ENCODE results near the gene FGF14. TPM values are rescaled to one million over a fixed set of nuclear protein-coding genes. Genes with fewer than 3 reads are reported as not detected.

The FGF14 gene
- total RNA-seq, 4 donors from 2014 or later = 0.12 to 3.5 (median 1.3) TPM

DNA sequence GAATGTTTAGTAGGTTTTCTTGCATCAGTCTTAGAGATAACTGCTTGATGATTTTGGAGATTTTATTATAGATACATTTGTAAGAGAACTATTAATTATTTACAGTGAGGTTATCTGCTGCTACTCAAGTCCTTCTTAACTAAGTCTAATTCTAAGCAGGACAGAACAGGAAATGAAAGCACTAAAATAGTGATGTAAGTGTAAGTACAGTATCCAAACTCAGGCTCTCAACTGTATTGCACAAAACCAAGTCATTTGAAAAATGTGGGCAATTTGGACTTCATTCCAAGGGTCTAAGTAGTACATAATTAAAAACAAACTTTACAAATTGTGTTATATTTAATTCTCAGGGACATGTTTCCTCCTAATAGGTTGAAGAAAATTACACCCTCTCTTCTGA is 532.3 kb downstream of the FGF14 start:
- TF ChIP-seq, protein P1, sequence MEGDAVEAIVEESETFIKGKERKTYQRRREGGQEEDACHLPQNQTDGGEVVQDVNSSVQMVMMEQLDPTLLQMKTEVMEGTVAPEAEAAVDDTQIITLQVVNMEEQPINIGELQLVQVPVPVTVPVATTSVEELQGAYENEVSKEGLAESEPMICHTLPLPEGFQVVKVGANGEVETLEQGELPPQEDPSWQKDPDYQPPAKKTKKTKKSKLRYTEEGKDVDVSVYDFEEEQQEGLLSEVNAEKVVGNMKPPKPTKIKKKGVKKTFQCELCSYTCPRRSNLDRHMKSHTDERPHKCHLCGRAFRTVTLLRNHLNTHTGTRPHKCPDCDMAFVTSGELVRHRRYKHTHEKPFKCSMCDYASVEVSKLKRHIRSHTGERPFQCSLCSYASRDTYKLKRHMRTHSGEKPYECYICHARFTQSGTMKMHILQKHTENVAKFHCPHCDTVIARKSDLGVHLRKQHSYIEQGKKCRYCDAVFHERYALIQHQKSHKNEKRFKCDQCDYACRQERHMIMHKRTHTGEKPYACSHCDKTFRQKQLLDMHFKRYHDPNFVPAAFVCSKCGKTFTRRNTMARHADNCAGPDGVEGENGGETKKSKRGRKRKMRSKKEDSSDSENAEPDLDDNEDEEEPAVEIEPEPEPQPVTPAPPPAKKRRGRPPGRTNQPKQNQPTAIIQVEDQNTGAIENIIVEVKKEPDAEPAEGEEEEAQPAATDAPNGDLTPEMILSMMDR (IDR thresholded peaks at IDR 0.05) = no peak
- no peak for DNase-seq (ENCODE audit: low spot score)

DNA sequence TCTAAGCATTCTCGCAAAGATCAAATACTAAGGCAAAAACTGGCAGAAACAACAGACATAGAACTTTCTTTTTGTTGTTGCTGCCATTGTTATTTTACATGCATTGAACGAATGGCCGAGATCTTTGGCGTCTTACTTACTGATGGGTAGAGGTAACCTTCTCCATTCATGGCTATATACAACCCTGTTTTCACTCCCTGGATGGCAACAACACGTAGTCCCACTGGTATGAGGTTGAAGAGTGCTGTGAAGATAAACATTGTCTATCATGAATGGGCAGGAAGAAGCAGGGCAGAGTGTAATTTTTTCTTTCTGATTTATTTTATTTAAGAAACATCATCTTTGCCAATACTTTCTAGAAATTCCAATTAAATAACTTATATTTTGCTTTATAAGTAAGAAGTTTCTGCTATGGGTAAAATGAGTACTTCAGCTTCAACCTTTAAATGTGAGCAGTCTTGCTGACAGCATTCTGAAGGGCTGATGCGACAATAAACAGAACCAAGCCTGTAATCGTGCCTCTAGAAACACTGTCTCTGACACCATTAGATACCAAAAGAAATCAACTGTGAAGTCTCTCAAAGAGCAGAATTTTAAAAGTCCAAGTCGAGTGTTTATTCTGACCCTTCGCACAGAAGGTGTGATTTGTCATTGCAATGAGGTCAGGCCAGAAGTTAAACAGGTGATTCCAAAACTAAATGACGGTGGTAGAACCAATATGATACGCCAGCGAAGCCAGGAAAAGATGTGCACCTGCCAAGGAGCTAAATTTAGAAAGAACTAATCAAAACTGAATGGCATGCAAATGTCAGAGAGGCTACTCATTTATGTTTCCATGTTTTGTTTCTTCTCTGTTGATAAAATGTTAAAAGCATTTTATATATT is 533.0 kb downstream of the FGF14 start:
- DNase-seq (ENCODE audit: low spot score) = no peak
- TF ChIP-seq, protein P1 (IDR thresholded peaks at IDR 0.05) = no peak
- ATAC-seq (ENCODE audit: low FRiP score) = no peak

More for the DNA sequence above, 532.3 kb downstream of the FGF14 start:
- ATAC-seq (ENCODE audit: low FRiP score) = no peak

DNA sequence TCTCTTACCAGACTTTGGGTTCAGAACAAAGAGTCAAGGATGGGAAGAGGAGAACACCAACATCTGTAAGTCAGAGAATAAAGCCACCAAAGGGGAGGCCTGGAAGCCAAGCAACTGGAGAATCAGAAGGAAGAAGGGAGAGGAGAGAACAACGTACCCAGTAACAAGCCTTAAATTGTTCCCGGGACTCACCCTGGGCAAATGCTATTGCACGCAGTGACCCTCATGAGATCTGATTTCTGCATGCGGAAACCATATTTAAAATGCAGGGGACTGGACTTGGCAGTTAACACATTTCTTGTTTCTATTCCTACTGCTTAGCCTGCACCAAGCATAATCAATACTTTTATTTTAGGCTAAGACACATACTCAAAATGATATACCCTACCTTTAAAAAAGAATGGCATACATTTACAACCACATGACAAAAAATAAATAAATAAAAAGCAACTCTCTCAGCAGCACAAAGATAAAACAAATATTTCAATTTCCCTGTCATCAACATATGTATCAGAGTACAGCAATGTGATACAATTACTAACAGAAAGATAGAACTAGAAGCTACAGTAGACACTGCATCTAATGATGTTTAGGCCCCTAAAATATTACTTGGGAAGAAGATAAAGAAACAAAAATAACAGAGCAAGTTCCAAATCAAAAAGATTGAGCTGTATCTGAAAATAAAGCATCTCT is 534.8 kb downstream of the FGF14 start:
- no peak for DNase-seq (ENCODE audit: low spot score)
- TF ChIP-seq, protein P1 (IDR thresholded peaks at IDR 0.05) = no peak
- no peak for ATAC-seq (ENCODE audit: low FRiP score)

DNA sequence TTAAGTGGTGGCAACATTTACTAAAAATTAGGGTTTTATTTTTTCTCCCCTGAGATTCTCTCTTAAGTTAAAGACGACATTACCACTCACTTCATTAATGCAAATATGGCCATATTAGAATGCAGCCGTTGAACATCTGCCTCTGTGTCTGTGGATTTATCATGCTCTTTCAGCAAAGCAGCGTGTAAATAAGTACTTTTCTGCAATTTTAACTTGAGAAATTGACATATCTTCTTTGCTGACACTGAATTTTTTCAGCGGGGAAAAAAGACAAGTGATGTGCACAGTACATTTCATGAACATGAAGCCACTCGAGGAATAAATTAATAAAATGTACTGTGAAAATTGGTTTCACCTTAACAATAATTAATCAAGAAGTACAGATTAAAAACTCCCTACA is 543.0 kb downstream of the FGF14 start:
- TF ChIP-seq, protein P1 (IDR thresholded peaks at IDR 0.05) = no peak
- ATAC-seq (ENCODE audit: low FRiP score) (no peak), DNase-seq (ENCODE audit: low spot score) (no peak)

DNA sequence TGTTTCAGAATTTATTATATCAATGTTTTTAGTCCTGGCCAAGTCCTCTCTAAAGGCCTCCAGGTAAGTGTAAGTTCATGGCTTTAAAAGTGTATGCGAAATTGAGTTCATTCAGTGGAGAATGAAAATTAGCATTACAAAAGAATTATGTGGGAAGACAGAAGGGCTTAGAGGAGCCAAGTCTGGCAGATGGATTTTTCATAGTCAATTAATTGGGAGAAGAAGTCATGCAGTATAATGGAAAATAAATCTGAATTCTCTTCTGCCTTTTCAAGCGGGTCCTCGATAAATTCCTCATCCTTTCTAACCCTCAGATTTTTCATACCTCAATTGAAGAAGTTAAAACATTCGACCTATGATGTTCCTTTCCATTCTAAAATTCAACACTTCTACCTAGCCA is 555.1 kb downstream of the FGF14 start:
- ATAC-seq (ENCODE audit: low FRiP score) (no peak), DNase-seq (ENCODE audit: low spot score) (no peak)
- TF ChIP-seq, protein P1 (IDR thresholded peaks at IDR 0.05) = no peak

DNA sequence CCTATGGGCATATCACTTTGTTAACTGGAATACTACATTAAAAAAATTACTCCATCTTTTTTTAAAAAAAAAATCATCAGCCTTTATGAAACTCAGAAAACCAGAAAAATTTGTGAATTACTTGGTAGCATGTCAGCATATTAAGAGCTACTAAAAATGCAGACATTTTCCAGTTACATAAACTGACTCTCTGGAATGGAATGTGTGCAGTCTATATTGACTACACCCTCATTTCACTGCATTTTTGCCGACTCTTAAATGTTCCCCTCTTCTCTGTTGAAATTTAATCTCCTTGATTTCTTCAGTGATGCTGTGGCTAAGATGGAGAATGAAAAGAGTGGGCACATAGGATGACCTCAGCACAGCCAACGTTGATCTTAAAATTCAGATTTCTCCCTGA is 555.6 kb downstream of the FGF14 start:
- DNase-seq (ENCODE audit: low spot score) (no peak), ATAC-seq (ENCODE audit: low FRiP score) (no peak)
- TF ChIP-seq, protein P1 (IDR thresholded peaks at IDR 0.05) = no peak

Data from omental fat pad (tissue), 4 donors.